ENCODE results near the gene PDXP.
A peak's percentile ranks its signal among the peaks of the same experiment; 100 is the strongest.
"Not testable (repeated sequence)": the region's sequence is repeated elsewhere in the genome, so short reads cannot be mapped to it uniquely, and the experiment has no call there.

Gene PDXP

GRCh38 chr22:37658133-37659065, at the start of gene PDXP:
PDXP (plus strand) TSS chr22:37658723; CDS start chr22:37658783, 60 bp downstream.
- peak; percentile 99 for DNase-seq

- DNase-seq = peak; percentile 35
Measured at GRCh38 chr22:37609240-37610152, 49.0 kb upstream of the PDXP start.

- DNase-seq = not testable (repeated sequence)
Measured at GRCh38 chr22:37610153-37610475, 48.4 kb upstream of the PDXP start.

GRCh38 chr22:37610480-37611129, 47.9 kb upstream of the PDXP start:
- DNase-seq = no peak

GRCh38 chr22:37611207-37611606, 47.3 kb upstream of the PDXP start:
- no peak for DNase-seq

- no peak for DNase-seq
Measured at GRCh38 chr22:37616201-37617083, 42.1 kb upstream of the PDXP start.

GRCh38 chr22:37617431-37617830, 41.1 kb upstream of the PDXP start:
- no peak for DNase-seq

GRCh38 chr22:37618072-37618656, 40.4 kb upstream of the PDXP start:
- DNase-seq = no peak

GRCh38 chr22:37618674-37619073, 39.8 kb upstream of the PDXP start:
- DNase-seq = no peak

GRCh38 chr22:37619991-37620390, 38.5 kb upstream of the PDXP start:
- no peak for DNase-seq

GRCh38 chr22:37621352-37621860, 37.1 kb upstream of the PDXP start:
- no peak for DNase-seq

GRCh38 chr22:37623075-37624016, 35.2 kb upstream of the PDXP start:
- peak; percentile 64 for DNase-seq

GRCh38 chr22:37624017-37624365, 34.5 kb upstream of the PDXP start:
- no peak for DNase-seq

- no peak for DNase-seq
Measured at GRCh38 chr22:37624876-37625275, 33.6 kb upstream of the PDXP start.

- no peak for DNase-seq
Measured at GRCh38 chr22:37625737-37626136, 32.8 kb upstream of the PDXP start.

GRCh38 chr22:37626144-37626543, 32.4 kb upstream of the PDXP start:
- DNase-seq = no peak

- DNase-seq = no peak
Measured at GRCh38 chr22:37626556-37627075, 31.9 kb upstream of the PDXP start.

GRCh38 chr22:37627121-37627520, 31.4 kb upstream of the PDXP start:
- no peak for DNase-seq

GRCh38 chr22:37627545-37627944, 31.0 kb upstream of the PDXP start:
- peak; percentile 28 for DNase-seq

GRCh38 chr22:37628830-37629229, 29.7 kb upstream of the PDXP start:
- DNase-seq = no peak
